Calu3 (cell line): ENCODE data around the gene IRX2. TPM values are rescaled to one million over a fixed set of nuclear protein-coding genes. Genes with fewer than 3 reads are reported as not detected.

ENCODE experiments used
- BruUV-seq: library from RNA; stranded (reverse); fragments of 400-500 nt; replicated peaks from 2 replicates; lab custom pipeline; 2021; lab: Mats Ljungman, UMichigan
- CTCF ChIA-PET: fragments of 300-600 bp; sonication (Branson Sonifier 250); formaldehyde crosslinking; loops from one replicate; lab custom pipeline; 2022; ENCODE audit warnings: antibody characterized with exemption; lab: Charles Lee
- DNase-seq: peaks from one replicate; pipeline ENCODE4 v3.0.0; 2022
- H3K27ac Mint-ChIP-seq: one replicate; pipeline ENCODE4 v1.8.0; 2022; ENCODE audit warnings: mixed read lengths; ENCODE audit not compliant: unreplicated experiment
- H3K27me3 Mint-ChIP-seq: one replicate; pipeline ENCODE4 v1.8.0; 2022; ENCODE audit warnings: mixed read lengths; ENCODE audit not compliant: unreplicated experiment
- H3K36me3 Mint-ChIP-seq: one replicate; pipeline ENCODE4 v1.8.0; 2022; ENCODE audit warnings: mild to moderate bottlenecking, moderate library complexity, mixed read lengths; ENCODE audit not compliant: insufficient read depth, unreplicated experiment
- H3K4me1 Mint-ChIP-seq: one replicate; pipeline ENCODE4 v1.8.0; 2022; ENCODE audit warnings: mild to moderate bottlenecking, low read depth, mixed read lengths; ENCODE audit not compliant: unreplicated experiment
- H3K4me3 Mint-ChIP-seq: one replicate; pipeline ENCODE4 v1.8.0; 2022; ENCODE audit warnings: mild to moderate bottlenecking, low read depth, moderate library complexity, mixed read lengths; ENCODE audit not compliant: unreplicated experiment
- H3K9me3 Mint-ChIP-seq: one replicate; pipeline ENCODE4 v1.8.0; 2022; ENCODE audit warnings: low read depth, mixed read lengths; ENCODE audit not compliant: unreplicated experiment
- CTCF ChIP-seq: fragments of 200-600 bp; IDR thresholded peaks from one replicate; pipeline ENCODE4 v1.8.0; 2022; ENCODE audit warnings: antibody characterized with exemption; ENCODE audit not compliant: unreplicated experiment
- intact Hi-C: fragments of 100-400 bp; cut with micrococcal nuclease; formaldehyde crosslinking; loops from one replicate; pipeline ENCODE4 v1.10.0; 2022; ENCODE audit not compliant: unreplicated experiment
- total RNA-seq: library from RNA; stranded (reverse); gene quantifications from 2 replicates; pipeline ENCODE4 v1.2.3, GENCODE V29; 2022

Gene IRX2
- total RNA-seq, 1 experiment from 2014 or later: not detected

DNA sequence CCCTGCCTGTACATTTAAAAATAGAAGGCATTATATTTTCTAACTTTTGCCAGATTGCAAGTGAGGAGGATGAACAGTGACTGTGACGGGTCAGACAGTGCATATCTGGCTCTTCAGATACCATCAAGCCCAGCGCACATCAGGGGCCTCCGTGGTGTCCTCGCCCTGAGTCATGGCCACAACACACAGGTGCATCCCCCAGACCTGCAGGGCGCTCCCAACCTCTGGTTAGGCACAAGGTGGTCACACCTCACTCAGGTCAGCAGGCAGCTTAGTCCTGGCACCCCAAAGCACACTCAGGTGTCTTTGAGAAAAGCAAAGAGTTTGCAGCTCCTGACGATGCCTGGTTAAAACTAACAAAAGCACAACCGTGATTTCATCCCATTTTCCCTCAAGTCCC lies 28.6 kb downstream of the IRX2 start:
- no peak for DNase-seq
- Mint-ChIP-seq H3K27ac (no peak overlapping the region), H3K4me3 (no peak overlapping the region), H3K27me3 (no peaks in the 10 kb centered on the region), H3K9me3 (peaks cover 10% of the 10 kb centered on the region), H3K36me3 (no peaks in the 10 kb centered on the region), H3K4me1 (no peaks in the 10 kb centered on the region)
- TF ChIP-seq CTCF: no peak
- intact Hi-C loops: no loop called here
- CTCF ChIA-PET: no interaction called here
- no TSS peak for BruUV-seq

DNA sequence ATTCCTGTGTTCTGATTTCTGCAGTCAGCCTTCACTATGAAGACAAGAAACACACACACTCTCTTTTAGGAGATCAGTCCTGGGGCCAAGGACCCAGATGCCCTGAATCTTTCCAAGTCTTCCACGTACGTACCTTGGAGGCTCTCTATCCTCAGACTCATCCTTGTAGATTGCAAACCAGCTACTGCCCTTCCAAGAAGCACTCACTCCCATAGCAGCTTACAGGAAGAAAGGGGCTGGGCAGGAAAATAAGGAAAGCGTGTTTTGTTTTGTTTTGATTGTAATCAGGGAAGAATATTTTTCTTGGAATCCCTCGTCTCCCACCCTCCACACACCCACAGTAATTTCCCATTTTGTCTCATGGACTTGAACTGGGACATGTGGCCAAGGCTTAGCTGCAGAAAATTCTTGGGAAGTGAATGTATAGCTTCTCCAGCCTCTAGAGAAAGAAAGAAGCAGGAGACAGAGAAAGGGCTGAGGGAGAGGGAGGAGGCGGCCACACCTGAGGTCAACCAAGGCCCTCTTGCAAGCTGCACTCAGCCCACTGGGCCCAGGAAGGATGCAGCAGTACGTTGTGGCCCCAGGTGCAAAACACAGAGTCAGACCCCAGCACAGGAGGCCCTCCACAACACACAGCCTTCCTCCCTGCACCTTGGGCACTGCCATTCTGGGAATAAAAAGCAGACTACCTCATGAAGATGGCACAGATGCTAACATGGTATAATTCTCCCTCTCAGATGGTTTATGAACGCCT lies 29.9 kb downstream of the IRX2 start:
- no peaks in the 10 kb centered on the region for H3K4me1 Mint-ChIP-seq
- H3K27ac Mint-ChIP-seq: no peak overlapping the region
- CTCF ChIA-PET: no interaction called here
- no TSS peak for BruUV-seq
- H3K27me3 Mint-ChIP-seq: no peaks in the 10 kb centered on the region
- H3K9me3 Mint-ChIP-seq: peaks cover 20% of the 10 kb centered on the region
- no peak overlapping the region for H3K4me3 Mint-ChIP-seq
- DNase-seq: no peak
- intact Hi-C loops: no loop called here
- H3K36me3 Mint-ChIP-seq: no peaks in the 10 kb centered on the region
- no peak for TF ChIP-seq CTCF

DNA sequence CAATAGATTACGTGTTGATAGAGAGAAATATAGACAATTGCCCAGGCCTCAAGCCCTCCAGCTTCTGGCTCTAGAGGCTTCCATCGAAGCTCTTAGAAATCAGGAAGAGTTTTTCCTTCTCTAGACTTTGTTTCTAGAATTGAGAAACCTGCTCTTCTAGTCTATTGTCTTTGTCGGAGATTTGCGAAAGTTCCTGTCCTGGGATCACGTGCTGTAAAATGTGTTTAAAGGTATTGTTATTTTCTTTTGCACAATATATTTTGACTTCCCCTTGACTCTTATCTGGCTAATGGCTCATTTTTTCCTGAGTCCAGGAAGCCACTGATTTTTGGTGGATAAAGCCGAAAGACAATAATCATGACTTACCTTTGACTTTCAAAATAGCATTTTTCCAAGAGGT lies 32.1 kb downstream of the IRX2 start:
- no peak for DNase-seq
- no peaks in the 10 kb centered on the region for H3K4me1 Mint-ChIP-seq
- H3K4me3 Mint-ChIP-seq: no peak overlapping the region
- H3K36me3 Mint-ChIP-seq: no peaks in the 10 kb centered on the region
- peaks cover 20% of the 10 kb centered on the region for H3K9me3 Mint-ChIP-seq
- no TSS peak for BruUV-seq
- CTCF ChIA-PET: no interaction called here
- no peak overlapping the region for H3K27ac Mint-ChIP-seq
- no peak for TF ChIP-seq CTCF
- intact Hi-C loops: no loop called here
- H3K27me3 Mint-ChIP-seq: no peaks in the 10 kb centered on the region

DNA sequence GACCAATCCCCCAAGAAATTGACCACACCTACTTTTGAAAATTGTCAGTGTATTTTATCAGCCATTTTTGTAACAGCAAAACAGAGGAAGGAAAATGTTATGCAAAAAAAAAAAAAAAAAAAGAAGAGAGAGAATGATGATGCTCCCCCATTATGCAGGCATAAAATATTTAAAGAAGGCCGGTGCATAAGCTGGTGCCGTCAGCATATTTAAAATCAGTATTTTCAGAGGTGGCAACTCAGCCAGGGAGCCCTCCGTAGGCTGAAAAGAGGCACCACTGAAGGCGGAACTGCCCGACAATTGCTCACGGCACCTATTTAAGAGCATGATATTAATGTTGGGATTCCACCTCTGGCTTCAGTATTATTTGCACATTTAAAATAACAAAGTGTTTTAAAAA lies 33.4 kb downstream of the IRX2 start:
- no TSS peak for BruUV-seq
- H3K4me3 Mint-ChIP-seq: no peak overlapping the region
- no peak overlapping the region for H3K27ac Mint-ChIP-seq

More for the DNA sequence above, 33.4 kb downstream of the IRX2 start:
- CTCF ChIA-PET: no interaction called here
- intact Hi-C loops: no loop called here
- Mint-ChIP-seq H3K9me3 (peaks cover 20% of the 10 kb centered on the region), H3K27me3 (no peaks in the 10 kb centered on the region), H3K36me3 (no peaks in the 10 kb centered on the region), H3K4me1 (no peaks in the 10 kb centered on the region)
- TF ChIP-seq CTCF: no peak
- no peak for DNase-seq
